ENCODE measurements around the gene FAM131B. TPM values are rescaled to one million over a fixed set of nuclear protein-coding genes. Genes with fewer than 3 reads are reported as not detected.

The FAM131B gene
- total and polyA plus RNA-seq, 11 donors: 0.15 to 0.79 (median 0.40) TPM

DNA sequence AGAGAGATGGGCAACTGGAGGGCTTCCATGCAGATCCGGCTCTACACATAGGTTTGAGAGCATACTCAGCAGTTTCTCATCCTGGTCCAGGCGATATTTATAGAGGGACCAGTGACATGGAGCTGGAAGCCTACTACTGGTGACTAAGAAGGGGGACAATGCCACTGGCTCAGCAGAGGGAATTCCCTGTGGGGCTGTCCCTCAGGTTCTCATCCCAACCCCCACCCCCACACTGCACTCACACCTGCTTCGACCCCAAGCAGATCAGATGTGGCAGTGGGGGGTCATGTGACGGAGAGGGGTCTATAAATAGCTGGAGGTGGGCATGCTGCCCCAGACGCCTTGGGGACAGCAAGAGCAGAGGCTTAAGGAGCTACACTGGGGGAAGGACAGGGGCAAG is 46.7 kb downstream of the FAM131B start, which contains the start of gene CLCN1:
CLCN1 (plus strand) TSS at position 336 of the 400 bp plus-strand sequence. CDS start 102 bp downstream, outside the sequence.
- ATAC-seq (peak in 1 of 4 donors; percentile 10), DNase-seq (no peak)
- H3K4me3 ChIP-seq: no peak within 1 kb of the TSS
- 51 to 71% (median 62%) methylated on average over 5 of the region's 5 CpGs for WGBS, 4 donors
- no peak within 1 kb of the TSS for H3K27ac ChIP-seq
- H3K36me3 ChIP-seq: no peaks in the 10 kb centered on the region
- peaks cover 0 to 16% (median 0%) of the 10 kb centered on the region in 12 donors for H3K4me1 ChIP-seq
- no peak for TF ChIP-seq POLR2A (IDR thresholded peaks at IDR 0.05)
- TF ChIP-seq, protein P1, sequence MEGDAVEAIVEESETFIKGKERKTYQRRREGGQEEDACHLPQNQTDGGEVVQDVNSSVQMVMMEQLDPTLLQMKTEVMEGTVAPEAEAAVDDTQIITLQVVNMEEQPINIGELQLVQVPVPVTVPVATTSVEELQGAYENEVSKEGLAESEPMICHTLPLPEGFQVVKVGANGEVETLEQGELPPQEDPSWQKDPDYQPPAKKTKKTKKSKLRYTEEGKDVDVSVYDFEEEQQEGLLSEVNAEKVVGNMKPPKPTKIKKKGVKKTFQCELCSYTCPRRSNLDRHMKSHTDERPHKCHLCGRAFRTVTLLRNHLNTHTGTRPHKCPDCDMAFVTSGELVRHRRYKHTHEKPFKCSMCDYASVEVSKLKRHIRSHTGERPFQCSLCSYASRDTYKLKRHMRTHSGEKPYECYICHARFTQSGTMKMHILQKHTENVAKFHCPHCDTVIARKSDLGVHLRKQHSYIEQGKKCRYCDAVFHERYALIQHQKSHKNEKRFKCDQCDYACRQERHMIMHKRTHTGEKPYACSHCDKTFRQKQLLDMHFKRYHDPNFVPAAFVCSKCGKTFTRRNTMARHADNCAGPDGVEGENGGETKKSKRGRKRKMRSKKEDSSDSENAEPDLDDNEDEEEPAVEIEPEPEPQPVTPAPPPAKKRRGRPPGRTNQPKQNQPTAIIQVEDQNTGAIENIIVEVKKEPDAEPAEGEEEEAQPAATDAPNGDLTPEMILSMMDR (IDR thresholded peaks at IDR 0.05): no peak
- no peaks in the 10 kb centered on the region for H3K27me3 ChIP-seq
- no peaks in the 10 kb centered on the region for H3K9me3 ChIP-seq
- intact Hi-C loops (cut with DNase I): loop anchor here in 2 of 10 donors (5.0 to 10.0 kb wide), 2 partner anchors 47 to 99 kb away; partner anchors contain the start of gene FAM131B (in 1 of the 2)

DNA sequence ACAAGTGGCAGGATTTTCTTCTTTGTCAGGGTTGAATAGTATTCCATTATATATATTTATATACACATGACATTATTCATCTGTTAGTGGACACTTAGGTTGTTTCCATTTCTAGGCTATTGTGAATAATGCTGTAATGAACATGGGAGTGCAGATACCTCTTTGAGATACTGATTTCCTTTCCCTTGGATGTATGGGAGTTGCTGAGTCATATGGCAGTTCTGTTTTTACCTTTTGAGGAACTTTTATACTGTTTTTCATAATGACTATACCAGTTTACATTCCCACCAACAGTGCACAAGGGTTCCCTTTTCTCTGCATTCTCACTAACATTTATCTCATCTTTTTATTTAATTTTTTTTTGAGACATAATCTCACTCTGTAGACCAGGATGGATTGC is 48.4 kb downstream of the FAM131B start:
- ATAC-seq (no peak), DNase-seq (no peak)
- Histone ChIP-seq H3K9me3 (no peaks in the 10 kb centered on the region), H3K4me1 (peaks cover 0 to 24% (median 0%) of the 10 kb centered on the region in 12 donors), H3K27me3 (no peaks in the 10 kb centered on the region), H3K27ac (no peak overlapping the region), H3K4me3 (no peak overlapping the region), H3K36me3 (peaks cover 0 to 4% (median 0%) of the 10 kb centered on the region in 9 donors)
- intact Hi-C loops (cut with DNase I): loop anchor here in 1 of 10 donors (10.0 kb wide), 1 partner anchor 101 kb away; no protein-coding TSS in a partner anchor
- TF ChIP-seq POLR2A (IDR thresholded peaks at IDR 0.05): no peak
- TF ChIP-seq, protein P1 (IDR thresholded peaks at IDR 0.05): no peak

DNA sequence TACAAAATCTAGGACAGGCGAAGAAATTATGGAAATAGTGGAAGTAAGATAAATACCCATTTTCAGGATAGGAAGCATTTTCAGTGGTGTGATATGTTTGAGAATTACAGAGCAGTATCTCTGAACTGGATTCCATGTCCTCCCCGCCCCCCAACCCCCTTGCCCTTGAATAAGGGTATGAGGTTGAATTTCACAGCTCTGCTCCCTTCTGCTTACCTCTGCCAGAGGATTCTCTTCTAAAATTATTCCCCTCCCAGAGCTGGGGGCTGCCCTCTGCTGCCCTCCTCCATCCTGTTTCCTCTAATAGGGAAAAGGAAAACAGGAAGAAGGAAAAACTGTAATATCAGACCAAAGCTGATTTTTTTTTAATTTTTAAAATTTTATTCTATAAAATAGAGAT is 53.9 kb downstream of the FAM131B start:
- Histone ChIP-seq H3K9me3 (no peaks in the 10 kb centered on the region), H3K36me3 (peaks cover 0 to 53% (median 43%) of the 10 kb centered on the region in 9 donors), H3K4me3 (no peak overlapping the region), H3K27ac (no peak overlapping the region), H3K4me1 (peaks cover 0 to 19% (median 0%) of the 10 kb centered on the region in 12 donors), H3K27me3 (no peaks in the 10 kb centered on the region)
- TF ChIP-seq, protein P1 (IDR thresholded peaks at IDR 0.05): no peak
- no peak for TF ChIP-seq POLR2A (IDR thresholded peaks at IDR 0.05)
- ATAC-seq: peak in 1 of 4 donors; percentile 27
- DNase-seq: no peak
- intact Hi-C loops (cut with DNase I): loop anchor here in 6 of 10 donors (5.0 to 10.0 kb wide), 4 partner anchors 46 to 106 kb away; partner anchors contain the start of genes GSTK1 (in 1 of the 6) and ZYX (in 1 of the 6)
- 86 to 89% (median 88%) methylated on average over 2 of the region's 2 CpGs for WGBS, 4 donors

DNA sequence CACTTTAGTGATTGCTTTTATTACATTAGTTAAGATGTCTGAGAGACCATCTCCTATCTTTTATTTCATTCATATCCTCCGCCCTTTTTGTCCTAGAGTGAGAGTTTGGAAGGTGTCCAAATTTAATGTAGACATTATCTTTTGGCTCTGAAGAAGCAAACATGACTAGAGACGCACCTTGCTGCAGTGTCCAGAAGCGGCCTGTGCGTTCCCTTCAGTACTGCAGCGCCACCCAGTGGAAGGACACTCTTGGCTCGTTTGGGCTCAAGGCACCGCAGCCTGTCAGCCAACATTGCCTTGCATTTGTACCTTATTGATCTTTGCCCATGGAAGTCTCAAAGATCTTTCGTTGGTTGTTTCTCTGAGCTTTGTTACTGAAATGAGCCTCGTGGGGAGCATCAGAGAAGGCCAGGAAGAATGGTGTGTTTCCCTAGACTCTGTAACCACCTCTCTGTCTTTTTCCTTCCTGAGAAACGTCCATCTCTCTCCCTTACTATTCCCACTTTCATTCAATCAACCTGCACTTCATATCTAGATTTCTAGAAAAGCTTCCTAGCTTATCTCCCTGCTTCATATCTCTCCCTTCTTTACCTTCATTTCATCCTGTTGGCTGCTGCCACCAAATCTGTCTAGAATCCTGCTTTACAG is 57.0 kb downstream of the FAM131B start:
- intact Hi-C loops (cut with DNase I): loop anchor here (1.0 to 10.0 kb wide), 7 partner anchors 43 to 109 kb away; partner anchors contain the start of genes GSTK1 (in 1 of the 10) and ZYX (in 1 of the 10)
- ATAC-seq (peak in 3 of 4 donors; percentile 86 to 93 (median 89)), DNase-seq (peak; percentile 64 to 83 (median 70))
- 42 to 56% (median 50%) methylated on average over 10 of the region's 10 CpGs for WGBS, 4 donors
- TF ChIP-seq, protein P1 (IDR thresholded peaks at IDR 0.05): peak; percentile 71 to 87 (median 80)
- TF ChIP-seq POLR2A (IDR thresholded peaks at IDR 0.05): no peak
- peaks cover 0 to 83% (median 74%) of the 10 kb centered on the region in 9 donors for H3K36me3 ChIP-seq
- H3K4me3 ChIP-seq: no peak overlapping the region
- peaks cover 0 to 31% (median 0%) of the 10 kb centered on the region in 12 donors for H3K4me1 ChIP-seq
- H3K27me3 ChIP-seq: no peaks in the 10 kb centered on the region
- H3K27ac ChIP-seq: no peak overlapping the region
- no peaks in the 10 kb centered on the region for H3K9me3 ChIP-seq

Data from heart left ventricle (tissue), 16 donors.